Testis (tissue), 3 donors: ENCODE data around the gene PCED1A. TPM values are rescaled to one million over a fixed set of nuclear protein-coding genes. Genes with fewer than 3 reads are reported as not detected.

Source experiments
- DNase-seq: peaks from one replicate; pipeline ENCODE4 v3.0.0-alpha.2; 2019
- H3K27ac ChIP-seq, 2 donors: fragments of 200-600 bp; sonication (generic); one replicate each; pipeline ENCODE4 v1.5.1; 2019
- H3K27me3 ChIP-seq: fragments of 200-600 bp; sonication (generic); one replicate; pipeline ENCODE4 v1.5.1; 2019
- H3K36me3 ChIP-seq: fragments of 200-600 bp; sonication (generic); one replicate; pipeline ENCODE4 v1.5.1; 2017; ENCODE audit warnings: low read depth; ENCODE audit errors: missing control alignments
- H3K4me1 ChIP-seq: fragments of 200-600 bp; sonication (generic); one replicate; pipeline ENCODE4 v1.5.1; 2019
- H3K4me3 ChIP-seq, 2 donors: fragments of 200-600 bp; sonication (generic); one replicate each; pipeline ENCODE4 v1.5.1; 2017 to 2019
- H3K9me3 ChIP-seq: fragments of 200-600 bp; sonication (generic); one replicate; pipeline ENCODE4 v1.5.1; 2017
- CTCF ChIP-seq, 3 experiments: fragments of 450-650 bp in 2 of 3; fragments of 200-600 bp in 1 of 3; sonication (generic) in 1 of 3; IDR thresholded peaks; one replicate each; pipeline ENCODE4 v1.5.1; 2016 to 2019; ENCODE audit warnings: antibody characterized with exemption in 3 of 3, mild to moderate bottlenecking in 2 of 3, moderate library complexity in 1 of 3
- POLR2A ChIP-seq: fragments of 450-650 bp; IDR thresholded peaks from one replicate; pipeline ENCODE4 v1.6.1; 2017; ENCODE audit warnings: antibody characterized with exemption, mild to moderate bottlenecking, moderate library complexity
- WGBS, 2 donors: methylation state at CpG; one replicate each; pipeline ENCODE4 v1.1.5; 2018; 5-methylcytosine and 5-hydroxymethylcytosine counted together
- intact Hi-C: fragments of 100-400 bp; cut with DNase I; formaldehyde crosslinking; loops from one replicate; pipeline ENCODE4 v1.15.1; 2023; ENCODE audit warnings: low total_unique reads
- polyA plus RNA-seq: library from polyadenylated mRNA; stranded (reverse); fragments of 350-450 nt; fragmentation: Illumina TruSeq; extraction: RNeasy Lipid Tissue Mini Kit (QIAGEN cat#74804); gene quantifications from one replicate; pipeline ENCODE4 v1.2.3, GENCODE V29; 2014; ENCODE audit warnings: low read depth, low replicate concordance; ENCODE audit not compliant: insufficient read depth
- total RNA-seq, 2 donors: library from RNA; depleted of rRNA; stranded (reverse); fragments of >200 nt; gene quantifications; one replicate each; pipeline ENCODE4 v1.2.3, GENCODE V29; 2016

Gene PCED1A
- total and polyA plus RNA-seq, 3 donors from 2014 or later = 20.8 to 51.1 (median 46.0) TPM

- H3K9me3 ChIP-seq = no peaks in the 10 kb centered on the region
- no peak for DNase-seq
- H3K36me3 ChIP-seq = no peaks in the 10 kb centered on the region
- no peak overlapping the region for H3K4me3 ChIP-seq
- peaks cover 6% of the 10 kb centered on the region for H3K4me1 ChIP-seq
- H3K27me3 ChIP-seq = no peaks in the 10 kb centered on the region
- 89 to 93% methylated on average over 17 to 20 of the region's 20 CpGs for WGBS, 2 donors
- H3K27ac ChIP-seq = no peak overlapping the region
- intact Hi-C loops = no loop called here
- no peak for TF ChIP-seq POLR2A
- TF ChIP-seq CTCF (IDR thresholded peaks at IDR 0.05) = no peak
Observed at GRCh38 chr20:2796011-2796660, 44.3 kb downstream of the PCED1A start.

- Histone ChIP-seq H3K9me3 (no peaks in the 10 kb centered on the region), H3K4me1 (peaks cover 6% of the 10 kb centered on the region), H3K4me3 (no peak overlapping the region), H3K27me3 (no peaks in the 10 kb centered on the region), H3K27ac (no peak overlapping the region), H3K36me3 (no peaks in the 10 kb centered on the region)
- intact Hi-C loops = no loop called here
- DNase-seq = no peak
- 81 to 91% methylated on average over 14 to 24 of the region's 24 CpGs for WGBS, 2 donors
- TF ChIP-seq POLR2A (no peak), CTCF (IDR thresholded peaks at IDR 0.05) (no peak)
Observed at GRCh38 chr20:2795451-2795850, 45.0 kb downstream of the PCED1A start.

- Histone ChIP-seq H3K4me3 (no peak overlapping the region), H3K36me3 (no peaks in the 10 kb centered on the region), H3K27me3 (no peaks in the 10 kb centered on the region), H3K27ac (no peak overlapping the region), H3K9me3 (no peaks in the 10 kb centered on the region), H3K4me1 (peaks cover 3% of the 10 kb centered on the region)
- intact Hi-C loops = no loop called here
- TF ChIP-seq CTCF (IDR thresholded peaks at IDR 0.05) (no peak), POLR2A (no peak)
- no peak for DNase-seq
- WGBS, 2 donors = 86 to 88% methylated on average over 11 of the region's 11 CpGs
Observed at GRCh38 chr20:2794866-2795447, 45.5 kb downstream of the PCED1A start.

GRCh38 chr20:2794202-2794748 lies 46.2 kb downstream of the PCED1A start:
- Histone ChIP-seq H3K27me3 (no peaks in the 10 kb centered on the region), H3K36me3 (no peaks in the 10 kb centered on the region), H3K4me1 (no peaks in the 10 kb centered on the region), H3K27ac (no peak overlapping the region), H3K9me3 (no peaks in the 10 kb centered on the region), H3K4me3 (no peak overlapping the region)
- TF ChIP-seq POLR2A = no peak
- TF ChIP-seq CTCF (IDR thresholded peaks at IDR 0.05) = no peak
- intact Hi-C loops = no loop called here
- no peak for DNase-seq
- 90 to 92% methylated on average over 19 to 23 of the region's 23 CpGs for WGBS, 2 donors
